ENCODE data around the gene SECTM1. TPM values are rescaled to one million over a fixed set of nuclear protein-coding genes. Genes with fewer than 3 reads are reported as not detected.
A peak's percentile ranks its signal among the peaks of the same experiment; 100 is the strongest.

The SECTM1 gene
- polyA plus RNA-seq, 1 donor = 16.1 TPM

GRCh38 chr17:82334204-82334621 is 647 bp upstream of the SECTM1 start:
- Histone ChIP-seq H3K27ac (ENCODE audit: low read length) (no peak overlapping the region), H3K36me3 (ENCODE audit: control insufficient read depth, insufficient read depth, low read length) (no peaks in the 10 kb centered on the region), H3K4me3 (ENCODE audit: low read length) (no peak overlapping the region), H3K27me3 (ENCODE audit: control insufficient read depth, insufficient read depth, low read length) (peaks cover 32% of the 10 kb centered on the region), H3K9me3 (ENCODE audit: control insufficient read depth, low read depth, low read length) (peaks cover 18% of the 10 kb centered on the region), H3K4me1 (ENCODE audit: control insufficient read depth, insufficient read depth, low read length) (peaks cover 59% of the 10 kb centered on the region)
- no peak for DNase-seq
- no CpG with 5 or more reads among the region's 25 CpGs for WGBS (ENCODE audit: insufficient coverage, low lambda C conversion rate)

- Histone ChIP-seq H3K9me3 (ENCODE audit: control insufficient read depth, low read depth, low read length) (peaks cover 18% of the 10 kb centered on the region), H3K4me3 (ENCODE audit: low read length) (peak overlapping the region; percentile 51), H3K36me3 (ENCODE audit: control insufficient read depth, insufficient read depth, low read length) (no peaks in the 10 kb centered on the region), H3K27me3 (ENCODE audit: control insufficient read depth, insufficient read depth, low read length) (peaks cover 32% of the 10 kb centered on the region), H3K4me1 (ENCODE audit: control insufficient read depth, insufficient read depth, low read length) (peaks cover 63% of the 10 kb centered on the region), H3K27ac (ENCODE audit: low read length) (no peak overlapping the region)
- WGBS (ENCODE audit: insufficient coverage, low lambda C conversion rate) = no CpG with 5 or more reads among the region's 32 CpGs
- peak; percentile 53 to 72 for DNase-seq
Measured at GRCh38 chr17:82332669-82333278, 792 bp downstream of the SECTM1 start.

- Histone ChIP-seq H3K36me3 (ENCODE audit: control insufficient read depth, insufficient read depth, low read length) (no peaks in the 10 kb centered on the region), H3K27ac (ENCODE audit: low read length) (no peak overlapping the region), H3K4me1 (ENCODE audit: control insufficient read depth, insufficient read depth, low read length) (peaks cover 63% of the 10 kb centered on the region), H3K27me3 (ENCODE audit: control insufficient read depth, insufficient read depth, low read length) (peaks cover 28% of the 10 kb centered on the region), H3K4me3 (ENCODE audit: low read length) (no peak overlapping the region), H3K9me3 (ENCODE audit: control insufficient read depth, low read depth, low read length) (peaks cover 18% of the 10 kb centered on the region)
- DNase-seq = no peak
- WGBS (ENCODE audit: insufficient coverage, low lambda C conversion rate) = 94% methylated on average over 7 of the region's 25 CpGs
Measured at GRCh38 chr17:82331345-82331939, 2.1 kb downstream of the SECTM1 start.

GRCh38 chr17:82330322-82331239 is 3.0 kb downstream of the SECTM1 start:
- Histone ChIP-seq H3K9me3 (ENCODE audit: control insufficient read depth, low read depth, low read length) (peaks cover 18% of the 10 kb centered on the region), H3K4me3 (ENCODE audit: low read length) (no peak overlapping the region), H3K27ac (ENCODE audit: low read length) (no peak overlapping the region), H3K4me1 (ENCODE audit: control insufficient read depth, insufficient read depth, low read length) (peaks cover 63% of the 10 kb centered on the region), H3K27me3 (ENCODE audit: control insufficient read depth, insufficient read depth, low read length) (peaks cover 28% of the 10 kb centered on the region), H3K36me3 (ENCODE audit: control insufficient read depth, insufficient read depth, low read length) (no peaks in the 10 kb centered on the region)
- peak; percentile 89 to 92 for DNase-seq
- WGBS (ENCODE audit: insufficient coverage, low lambda C conversion rate) = no CpG with 5 or more reads among the region's 28 CpGs

- H3K9me3 ChIP-seq (ENCODE audit: control insufficient read depth, low read depth, low read length) = peaks cover 18% of the 10 kb centered on the region
- H3K4me3 ChIP-seq (ENCODE audit: low read length) = no peak overlapping the region
- peaks cover 58% of the 10 kb centered on the region for H3K4me1 ChIP-seq (ENCODE audit: control insufficient read depth, insufficient read depth, low read length)
- no peaks in the 10 kb centered on the region for H3K36me3 ChIP-seq (ENCODE audit: control insufficient read depth, insufficient read depth, low read length)
- H3K27me3 ChIP-seq (ENCODE audit: control insufficient read depth, insufficient read depth, low read length) = peaks cover 26% of the 10 kb centered on the region
- no peak overlapping the region for H3K27ac ChIP-seq (ENCODE audit: low read length)
- whole genome bisulfite sequencing (ENCODE audit: insufficient coverage, low lambda C conversion rate) = no CpG with 5 or more reads among the region's 19 CpGs
- no peak for DNase-seq
Measured at GRCh38 chr17:82329683-82330321, 3.8 kb downstream of the SECTM1 start.

- H3K36me3 ChIP-seq (ENCODE audit: control insufficient read depth, insufficient read depth, low read length) = no peaks in the 10 kb centered on the region
- peaks cover 50% of the 10 kb centered on the region for H3K4me1 ChIP-seq (ENCODE audit: control insufficient read depth, insufficient read depth, low read length)
- no peak overlapping the region for H3K4me3 ChIP-seq (ENCODE audit: low read length)
- peak overlapping the region; percentile 67 for H3K27ac ChIP-seq (ENCODE audit: low read length)
- peaks cover 19% of the 10 kb centered on the region for H3K27me3 ChIP-seq (ENCODE audit: control insufficient read depth, insufficient read depth, low read length)
- WGBS (ENCODE audit: insufficient coverage, low lambda C conversion rate) = no CpG with 5 or more reads among the region's 15 CpGs
- no peak for DNase-seq
- peaks cover 14% of the 10 kb centered on the region for H3K9me3 ChIP-seq (ENCODE audit: control insufficient read depth, low read depth, low read length)
Measured at GRCh38 chr17:82328994-82329507, 4.5 kb downstream of the SECTM1 start.

- peaks cover 46% of the 10 kb centered on the region for H3K4me1 ChIP-seq (ENCODE audit: control insufficient read depth, insufficient read depth, low read length)
Measured at GRCh38 chr17:82328141-82328993, 5.2 kb downstream of the SECTM1 start.

GRCh38 chr17:82327757-82328140 is 5.8 kb downstream of the SECTM1 start:
- Histone ChIP-seq H3K4me1 (ENCODE audit: control insufficient read depth, insufficient read depth, low read length) (peaks cover 41% of the 10 kb centered on the region), H3K27ac (ENCODE audit: low read length) (peak overlapping the region; percentile 67), H3K4me3 (ENCODE audit: low read length) (no peak overlapping the region), H3K27me3 (ENCODE audit: control insufficient read depth, insufficient read depth, low read length) (peaks cover 8% of the 10 kb centered on the region), H3K9me3 (ENCODE audit: control insufficient read depth, low read depth, low read length) (peaks cover 9% of the 10 kb centered on the region), H3K36me3 (ENCODE audit: control insufficient read depth, insufficient read depth, low read length) (no peaks in the 10 kb centered on the region)
- WGBS (ENCODE audit: insufficient coverage, low lambda C conversion rate) = no CpG with 5 or more reads among the region's 16 CpGs
- no peak for DNase-seq

More at GRCh38 chr17:82328141-82328993, 5.2 kb downstream of the SECTM1 start:
- H3K4me3 ChIP-seq (ENCODE audit: low read length) = no peak overlapping the region
- H3K27me3 ChIP-seq (ENCODE audit: control insufficient read depth, insufficient read depth, low read length) = peaks cover 14% of the 10 kb centered on the region
- H3K36me3 ChIP-seq (ENCODE audit: control insufficient read depth, insufficient read depth, low read length) = no peaks in the 10 kb centered on the region
- no CpG with 5 or more reads among the region's 28 CpGs for WGBS (ENCODE audit: insufficient coverage, low lambda C conversion rate)
- peaks cover 13% of the 10 kb centered on the region for H3K9me3 ChIP-seq (ENCODE audit: control insufficient read depth, low read depth, low read length)
- DNase-seq = peak; percentile 92 to 96
- peak overlapping the region; percentile 67 for H3K27ac ChIP-seq (ENCODE audit: low read length)

- Histone ChIP-seq H3K27ac (ENCODE audit: low read length) (no peak overlapping the region), H3K27me3 (ENCODE audit: control insufficient read depth, insufficient read depth, low read length) (peaks cover 3% of the 10 kb centered on the region), H3K4me1 (ENCODE audit: control insufficient read depth, insufficient read depth, low read length) (peaks cover 36% of the 10 kb centered on the region), H3K36me3 (ENCODE audit: control insufficient read depth, insufficient read depth, low read length) (no peaks in the 10 kb centered on the region), H3K4me3 (ENCODE audit: low read length) (no peak overlapping the region), H3K9me3 (ENCODE audit: control insufficient read depth, low read depth, low read length) (peaks cover 7% of the 10 kb centered on the region)
- DNase-seq = no peak
- WGBS (ENCODE audit: insufficient coverage, low lambda C conversion rate) = no CpG with 5 or more reads among the region's 15 CpGs
Measured at GRCh38 chr17:82327289-82327688, 6.3 kb downstream of the SECTM1 start.

Measured in large intestine (tissue), 3 donors.